HCT116 (cell line): Measurements from ENCODE around the gene EFCAB13.

Experiments used
- CBX3 ChIP-seq: IDR thresholded peaks from 2 replicates; pipeline ENCODE4 v1.6.1; 2012; ENCODE audit warnings: low read depth
- EZH2 ChIP-seq: fragments of 200-600 bp; sonication (generic); IDR thresholded peaks from 2 replicates; pipeline ENCODE4 v1.6.1; 2017; ENCODE audit warnings: antibody characterized with exemption, mixed run types
- EZH2phosphoT487 ChIP-seq: fragments of 200-600 bp; IDR thresholded peaks from 2 replicates; pipeline ENCODE4 v1.6.1; 2018; ENCODE audit warnings: antibody characterized with exemption, borderline replicate concordance
- JUND ChIP-seq: IDR thresholded peaks from 2 replicates; pipeline ENCODE4 v1.6.1; 2012
- POLR2A ChIP-seq: IDR thresholded peaks from 2 replicates; pipeline ENCODE4 v1.7.0; 2011; ENCODE audit warnings: borderline replicate concordance; ENCODE audit not compliant: insufficient read depth, insufficient read length; ENCODE audit errors: extremely low read depth
- POLR2AphosphoS5 ChIP-seq: IDR thresholded peaks from 2 replicates; pipeline ENCODE4 v1.6.1; 2011; ENCODE audit warnings: mild to moderate bottlenecking, low read depth, low read length, moderate library complexity
- SP1 ChIP-seq: IDR thresholded peaks from 2 replicates; pipeline ENCODE4 v1.6.1; 2012; ENCODE audit warnings: low read depth
- YY1 ChIP-seq: IDR thresholded peaks from 2 replicates; pipeline ENCODE4 v1.6.1; 2011; ENCODE audit warnings: low read length, low read depth, moderate library complexity, mild to moderate bottlenecking; ENCODE audit not compliant: insufficient replicate concordance; ENCODE audit errors: extremely low read depth
- ZNF274 ChIP-seq: fragments of 200-500 bp; sonication (Bioruptor generic); IDR thresholded peaks from 2 replicates; pipeline ENCODE4 v1.6.1; 2014; ENCODE audit warnings: mild to moderate bottlenecking, low read depth, low read length, inconsistent platforms
- TF ChIP-seq, protein P1 (sequence below), 3 experiments: fragments of 200-600 bp in 1 of 3; sonication (generic) in 1 of 3; IDR thresholded peaks in 2 of 3; conservative IDR thresholded peaks in 1 of 3; 2 replicates each; pipeline ENCODE4 v1.5.1; 2012 to 2017; ENCODE audit warnings: low read depth in 2 of 3, low read length in 2 of 3, antibody characterized with exemption in 1 of 3, borderline replicate concordance in 1 of 3, control low read depth in 1 of 3, mild to moderate bottlenecking in 1 of 3, mixed read lengths in 1 of 3, mixed run types in 1 of 3, moderate library complexity in 1 of 3; ENCODE audit not compliant: insufficient read depth in 1 of 3
- TF ChIP-seq, protein P2 (sequence below): IDR thresholded peaks from 2 replicates; pipeline ENCODE4 v1.6.1; 2011; ENCODE audit warnings: mild to moderate bottlenecking, low read length, moderate library complexity; ENCODE audit not compliant: insufficient replicate concordance; ENCODE audit errors: extremely low read depth
- TF ChIP-seq, protein P3 (sequence below): IDR thresholded peaks from 2 replicates; pipeline ENCODE4 v1.6.1; 2012; ENCODE audit warnings: low read depth
- TF ChIP-seq, protein P4 (sequence below): IDR thresholded peaks from 2 replicates; pipeline ENCODE4 v1.6.1; 2012

DNA sequence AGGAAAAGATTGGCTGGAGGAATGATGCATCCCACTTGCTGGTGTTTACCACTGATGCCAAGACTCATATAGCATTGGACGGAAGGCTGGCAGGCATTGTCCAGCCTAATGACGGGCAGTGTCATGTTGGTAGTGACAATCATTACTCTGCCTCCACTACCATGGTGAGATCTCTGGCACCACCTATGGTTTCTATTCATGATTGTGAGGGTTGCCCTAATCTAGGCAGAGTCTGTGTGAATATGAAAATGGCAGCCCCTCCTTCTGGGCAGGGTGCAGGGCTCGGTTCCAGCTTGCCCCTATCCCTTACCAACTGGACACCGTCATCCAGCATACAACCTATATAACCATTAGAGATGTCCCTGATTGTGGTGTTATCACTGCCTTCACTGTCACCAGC is 36.7 kb upstream of the EFCAB13 start:
- TF ChIP-seq EZH2 = no peak
- TF ChIP-seq, protein P1, sequence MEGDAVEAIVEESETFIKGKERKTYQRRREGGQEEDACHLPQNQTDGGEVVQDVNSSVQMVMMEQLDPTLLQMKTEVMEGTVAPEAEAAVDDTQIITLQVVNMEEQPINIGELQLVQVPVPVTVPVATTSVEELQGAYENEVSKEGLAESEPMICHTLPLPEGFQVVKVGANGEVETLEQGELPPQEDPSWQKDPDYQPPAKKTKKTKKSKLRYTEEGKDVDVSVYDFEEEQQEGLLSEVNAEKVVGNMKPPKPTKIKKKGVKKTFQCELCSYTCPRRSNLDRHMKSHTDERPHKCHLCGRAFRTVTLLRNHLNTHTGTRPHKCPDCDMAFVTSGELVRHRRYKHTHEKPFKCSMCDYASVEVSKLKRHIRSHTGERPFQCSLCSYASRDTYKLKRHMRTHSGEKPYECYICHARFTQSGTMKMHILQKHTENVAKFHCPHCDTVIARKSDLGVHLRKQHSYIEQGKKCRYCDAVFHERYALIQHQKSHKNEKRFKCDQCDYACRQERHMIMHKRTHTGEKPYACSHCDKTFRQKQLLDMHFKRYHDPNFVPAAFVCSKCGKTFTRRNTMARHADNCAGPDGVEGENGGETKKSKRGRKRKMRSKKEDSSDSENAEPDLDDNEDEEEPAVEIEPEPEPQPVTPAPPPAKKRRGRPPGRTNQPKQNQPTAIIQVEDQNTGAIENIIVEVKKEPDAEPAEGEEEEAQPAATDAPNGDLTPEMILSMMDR (IDR thresholded peaks at IDR 0.05 in 2 of 3, conservative IDR thresholded peaks at IDR 0.05 in 1 of 3; ENCODE audit: borderline replicate concordance in 1 of 3, insufficient read depth in 1 of 3, low read depth in 2 of 3, low read length in 2 of 3) = no peak
- no peak for TF ChIP-seq SP1
- TF ChIP-seq, protein P2, sequence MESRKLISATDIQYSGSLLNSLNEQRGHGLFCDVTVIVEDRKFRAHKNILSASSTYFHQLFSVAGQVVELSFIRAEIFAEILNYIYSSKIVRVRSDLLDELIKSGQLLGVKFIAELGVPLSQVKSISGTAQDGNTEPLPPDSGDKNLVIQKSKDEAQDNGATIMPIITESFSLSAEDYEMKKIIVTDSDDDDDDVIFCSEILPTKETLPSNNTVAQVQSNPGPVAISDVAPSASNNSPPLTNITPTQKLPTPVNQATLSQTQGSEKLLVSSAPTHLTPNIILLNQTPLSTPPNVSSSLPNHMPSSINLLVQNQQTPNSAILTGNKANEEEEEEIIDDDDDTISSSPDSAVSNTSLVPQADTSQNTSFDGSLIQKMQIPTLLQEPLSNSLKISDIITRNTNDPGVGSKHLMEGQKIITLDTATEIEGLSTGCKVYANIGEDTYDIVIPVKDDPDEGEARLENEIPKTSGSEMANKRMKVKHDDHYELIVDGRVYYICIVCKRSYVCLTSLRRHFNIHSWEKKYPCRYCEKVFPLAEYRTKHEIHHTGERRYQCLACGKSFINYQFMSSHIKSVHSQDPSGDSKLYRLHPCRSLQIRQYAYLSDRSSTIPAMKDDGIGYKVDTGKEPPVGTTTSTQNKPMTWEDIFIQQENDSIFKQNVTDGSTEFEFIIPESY = no peak
- no peak for TF ChIP-seq POLR2AphosphoS5
- TF ChIP-seq CBX3 = no peak
- TF ChIP-seq, protein P3, sequence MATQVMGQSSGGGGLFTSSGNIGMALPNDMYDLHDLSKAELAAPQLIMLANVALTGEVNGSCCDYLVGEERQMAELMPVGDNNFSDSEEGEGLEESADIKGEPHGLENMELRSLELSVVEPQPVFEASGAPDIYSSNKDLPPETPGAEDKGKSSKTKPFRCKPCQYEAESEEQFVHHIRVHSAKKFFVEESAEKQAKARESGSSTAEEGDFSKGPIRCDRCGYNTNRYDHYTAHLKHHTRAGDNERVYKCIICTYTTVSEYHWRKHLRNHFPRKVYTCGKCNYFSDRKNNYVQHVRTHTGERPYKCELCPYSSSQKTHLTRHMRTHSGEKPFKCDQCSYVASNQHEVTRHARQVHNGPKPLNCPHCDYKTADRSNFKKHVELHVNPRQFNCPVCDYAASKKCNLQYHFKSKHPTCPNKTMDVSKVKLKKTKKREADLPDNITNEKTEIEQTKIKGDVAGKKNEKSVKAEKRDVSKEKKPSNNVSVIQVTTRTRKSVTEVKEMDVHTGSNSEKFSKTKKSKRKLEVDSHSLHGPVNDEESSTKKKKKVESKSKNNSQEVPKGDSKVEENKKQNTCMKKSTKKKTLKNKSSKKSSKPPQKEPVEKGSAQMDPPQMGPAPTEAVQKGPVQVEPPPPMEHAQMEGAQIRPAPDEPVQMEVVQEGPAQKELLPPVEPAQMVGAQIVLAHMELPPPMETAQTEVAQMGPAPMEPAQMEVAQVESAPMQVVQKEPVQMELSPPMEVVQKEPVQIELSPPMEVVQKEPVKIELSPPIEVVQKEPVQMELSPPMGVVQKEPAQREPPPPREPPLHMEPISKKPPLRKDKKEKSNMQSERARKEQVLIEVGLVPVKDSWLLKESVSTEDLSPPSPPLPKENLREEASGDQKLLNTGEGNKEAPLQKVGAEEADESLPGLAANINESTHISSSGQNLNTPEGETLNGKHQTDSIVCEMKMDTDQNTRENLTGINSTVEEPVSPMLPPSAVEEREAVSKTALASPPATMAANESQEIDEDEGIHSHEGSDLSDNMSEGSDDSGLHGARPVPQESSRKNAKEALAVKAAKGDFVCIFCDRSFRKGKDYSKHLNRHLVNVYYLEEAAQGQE = no peak
- TF ChIP-seq, protein P4, sequence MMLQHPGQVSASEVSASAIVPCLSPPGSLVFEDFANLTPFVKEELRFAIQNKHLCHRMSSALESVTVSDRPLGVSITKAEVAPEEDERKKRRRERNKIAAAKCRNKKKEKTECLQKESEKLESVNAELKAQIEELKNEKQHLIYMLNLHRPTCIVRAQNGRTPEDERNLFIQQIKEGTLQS = no peak
- no peak for TF ChIP-seq JUND
- no peak for TF ChIP-seq POLR2A
- TF ChIP-seq YY1 = no peak
- TF ChIP-seq EZH2phosphoT487 = no peak
- no peak for TF ChIP-seq ZNF274
